LNCaP clone FGC (cell line): ENCODE measurements around the gene PANK3.
A peak's percentile ranks its signal among the peaks of the same experiment; 100 is the strongest.
"Not testable (repeated sequence)": the region's sequence is repeated elsewhere in the genome, so short reads cannot be mapped to it uniquely, and the experiment has no call there.

Experiments
- DNase-seq: peaks from one replicate; pipeline ENCODE4 v3.0.0-alpha.2; 2011; ENCODE audit warnings: low read depth
- H3K4me3 ChIP-seq: 2 replicates; pipeline ENCODE4 v1.5.1; 2011; ENCODE audit warnings: mild to moderate bottlenecking, low read depth, low read length, control low read depth
- TF ChIP-seq, protein P1 (sequence below): IDR thresholded peaks from 2 replicates; pipeline ENCODE4 v1.5.1; 2012; ENCODE audit warnings: mild to moderate bottlenecking; ENCODE audit not compliant: control insufficient read depth, insufficient read depth; ENCODE audit errors: extremely low read depth

Gene PANK3

DNA sequence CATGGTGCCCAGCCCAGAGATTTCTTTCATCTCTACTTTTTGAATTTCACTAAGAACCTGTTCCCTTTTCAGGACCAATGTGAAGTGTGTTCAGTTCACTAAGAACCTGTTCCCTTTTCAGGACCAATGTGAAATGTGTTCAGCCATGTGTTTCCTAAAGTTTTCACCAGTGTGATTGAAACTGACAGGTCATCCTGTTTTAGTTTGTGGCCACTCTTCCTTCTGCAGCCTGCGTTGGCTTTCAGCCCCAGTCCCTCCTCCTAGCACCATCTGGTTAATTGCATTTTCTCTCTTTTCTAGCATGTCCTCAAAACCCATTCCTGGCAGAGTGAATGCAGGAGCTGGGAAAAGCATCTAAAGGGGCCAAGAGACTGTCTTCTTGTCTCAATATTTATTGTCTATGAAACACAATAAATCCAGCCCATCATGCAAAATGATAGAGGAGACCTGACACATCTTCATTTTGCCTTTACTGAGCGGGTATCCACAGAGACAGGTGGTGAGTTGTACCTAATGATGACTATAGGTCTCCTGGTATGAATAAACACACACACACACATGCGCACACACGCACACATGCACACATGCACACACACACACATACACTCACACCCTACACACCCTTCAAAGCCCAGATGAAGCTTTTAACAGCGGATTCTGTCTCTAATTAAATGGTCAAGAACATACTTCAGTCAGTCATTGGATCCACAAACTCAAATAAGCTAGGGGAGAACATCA is 6.1 kb upstream of the PANK3 start:
- no peak overlapping the region for H3K4me3 ChIP-seq
- DNase-seq, result no peak
- TF ChIP-seq, protein P1, sequence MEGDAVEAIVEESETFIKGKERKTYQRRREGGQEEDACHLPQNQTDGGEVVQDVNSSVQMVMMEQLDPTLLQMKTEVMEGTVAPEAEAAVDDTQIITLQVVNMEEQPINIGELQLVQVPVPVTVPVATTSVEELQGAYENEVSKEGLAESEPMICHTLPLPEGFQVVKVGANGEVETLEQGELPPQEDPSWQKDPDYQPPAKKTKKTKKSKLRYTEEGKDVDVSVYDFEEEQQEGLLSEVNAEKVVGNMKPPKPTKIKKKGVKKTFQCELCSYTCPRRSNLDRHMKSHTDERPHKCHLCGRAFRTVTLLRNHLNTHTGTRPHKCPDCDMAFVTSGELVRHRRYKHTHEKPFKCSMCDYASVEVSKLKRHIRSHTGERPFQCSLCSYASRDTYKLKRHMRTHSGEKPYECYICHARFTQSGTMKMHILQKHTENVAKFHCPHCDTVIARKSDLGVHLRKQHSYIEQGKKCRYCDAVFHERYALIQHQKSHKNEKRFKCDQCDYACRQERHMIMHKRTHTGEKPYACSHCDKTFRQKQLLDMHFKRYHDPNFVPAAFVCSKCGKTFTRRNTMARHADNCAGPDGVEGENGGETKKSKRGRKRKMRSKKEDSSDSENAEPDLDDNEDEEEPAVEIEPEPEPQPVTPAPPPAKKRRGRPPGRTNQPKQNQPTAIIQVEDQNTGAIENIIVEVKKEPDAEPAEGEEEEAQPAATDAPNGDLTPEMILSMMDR, result no peak

DNA sequence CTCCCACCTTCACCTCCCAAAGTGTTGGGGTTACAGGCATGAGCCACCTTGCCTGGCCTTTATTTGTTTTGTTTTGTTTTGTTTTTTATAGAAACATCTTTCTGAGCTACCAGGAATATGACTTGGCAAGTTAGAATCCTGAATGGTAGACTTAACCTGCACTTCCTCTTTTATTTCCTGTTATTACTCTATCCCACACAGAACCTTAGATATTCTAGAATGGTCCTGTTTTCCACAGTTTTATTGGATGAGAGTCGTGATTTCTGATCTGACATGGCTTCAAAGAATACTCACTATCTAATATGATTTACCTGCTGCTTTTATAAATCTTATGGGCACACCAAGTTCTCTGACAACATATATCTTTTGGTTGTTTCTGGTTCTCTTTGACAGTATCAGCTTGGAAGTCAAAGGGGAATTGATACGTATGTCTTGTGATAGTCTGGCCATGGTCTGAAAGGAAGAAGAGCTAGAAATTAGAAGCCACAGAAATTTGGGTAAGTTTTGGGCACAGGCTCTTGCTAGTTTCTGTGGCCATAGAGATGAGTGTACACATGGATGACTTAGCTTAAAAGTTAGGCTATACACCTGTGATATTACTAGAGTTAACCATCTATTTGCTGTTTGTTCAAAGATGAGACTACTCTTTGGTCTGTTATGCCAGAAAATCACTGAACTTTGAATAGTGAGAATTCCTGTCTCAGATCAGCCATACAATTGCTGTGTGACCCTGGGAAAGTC is 4.7 kb upstream of the PANK3 start:
- H3K4me3 ChIP-seq, result no peak overlapping the region
- TF ChIP-seq, protein P1, result no peak
- DNase-seq, result no peak

DNA sequence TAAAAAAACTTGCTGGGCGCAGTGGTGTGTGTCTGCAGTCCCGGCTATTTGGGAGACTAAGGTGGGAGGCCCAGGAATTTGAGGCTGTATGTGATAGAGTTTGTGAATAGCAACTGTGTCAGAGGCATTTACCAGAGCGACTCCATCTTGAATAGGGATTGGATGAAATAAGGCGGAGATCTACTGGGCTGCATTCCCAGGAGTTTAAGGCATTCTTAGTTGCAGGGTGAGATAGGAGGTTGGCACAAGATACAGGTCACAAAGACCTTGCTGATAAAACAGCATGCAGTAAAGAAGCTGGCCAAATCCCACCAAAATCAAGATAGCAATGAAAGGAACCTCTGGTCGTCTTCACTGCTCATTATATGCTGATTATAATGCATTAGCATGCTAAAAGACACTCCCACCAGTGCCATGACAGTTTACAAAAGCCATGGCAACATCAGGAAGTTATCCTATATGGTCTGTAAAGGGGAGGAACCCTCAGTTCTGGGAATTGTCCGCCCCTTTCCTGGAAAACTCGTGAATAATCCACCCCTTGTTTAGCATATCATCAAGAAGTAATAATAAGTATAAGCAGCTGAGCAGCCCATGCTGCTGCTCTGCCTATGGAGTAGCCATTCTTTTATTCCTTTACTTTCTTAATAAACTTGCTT is 1.8 kb upstream of the PANK3 start:
- not testable (repeated sequence) for H3K4me3 ChIP-seq, DNase-seq

DNA sequence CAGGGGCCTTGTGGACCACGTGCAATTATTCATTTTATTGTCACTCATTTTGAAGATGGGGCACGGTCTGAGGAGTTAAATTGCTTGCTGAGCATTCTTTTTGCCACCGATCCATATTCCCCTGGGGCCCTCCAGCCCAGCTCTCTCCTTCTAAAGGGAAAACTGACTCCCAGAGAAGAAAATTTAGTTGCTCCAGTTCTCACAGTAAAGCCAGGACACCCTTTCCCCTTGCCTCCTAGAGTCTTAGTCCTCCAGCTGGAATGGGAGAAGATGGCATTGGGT is 1.0 kb upstream of the PANK3 start:
- no peak for DNase-seq
- TF ChIP-seq, protein P1, result no peak
- H3K4me3 ChIP-seq, result peak overlapping the region; percentile 96

DNA sequence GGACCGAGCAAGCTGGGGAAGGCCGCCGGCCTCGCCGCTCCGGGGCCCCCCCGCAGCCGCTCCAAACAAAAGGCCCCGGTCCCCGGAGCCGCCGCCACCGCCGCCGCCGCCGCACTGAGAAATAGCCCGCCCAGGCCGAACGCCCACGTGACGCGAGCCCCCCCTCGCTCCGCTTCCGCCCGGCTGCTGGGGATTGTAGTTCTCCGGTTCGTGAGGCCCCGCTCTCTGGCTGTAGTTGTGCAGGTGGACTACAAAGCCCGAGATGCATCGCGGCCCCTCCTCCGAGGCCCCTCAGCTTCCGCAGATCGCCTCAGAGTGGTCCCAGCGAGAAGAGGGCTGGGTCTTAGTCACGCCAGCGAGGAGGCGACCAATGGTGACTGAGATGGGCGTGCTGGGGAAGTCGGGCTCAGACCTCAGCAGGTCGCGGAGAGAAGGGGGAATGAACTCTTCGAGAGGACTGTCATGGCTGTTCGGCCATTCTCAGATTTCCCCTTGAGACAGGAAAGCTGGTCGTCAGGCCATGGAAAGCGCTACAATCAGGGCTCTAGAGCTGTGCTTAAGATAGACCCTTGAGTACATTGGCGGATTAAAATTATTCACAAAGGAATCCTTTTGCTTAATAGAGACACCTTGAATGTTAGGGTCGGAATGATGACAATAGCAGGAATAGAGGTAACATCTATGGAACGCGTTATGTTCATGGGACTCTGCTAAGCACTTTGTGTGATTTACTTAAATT is 489 bp upstream of the PANK3 start:
- H3K4me3 ChIP-seq, result peak overlapping the region; percentile 96
- DNase-seq, result peak; percentile 98
- TF ChIP-seq, protein P1, result no peak

DNA sequence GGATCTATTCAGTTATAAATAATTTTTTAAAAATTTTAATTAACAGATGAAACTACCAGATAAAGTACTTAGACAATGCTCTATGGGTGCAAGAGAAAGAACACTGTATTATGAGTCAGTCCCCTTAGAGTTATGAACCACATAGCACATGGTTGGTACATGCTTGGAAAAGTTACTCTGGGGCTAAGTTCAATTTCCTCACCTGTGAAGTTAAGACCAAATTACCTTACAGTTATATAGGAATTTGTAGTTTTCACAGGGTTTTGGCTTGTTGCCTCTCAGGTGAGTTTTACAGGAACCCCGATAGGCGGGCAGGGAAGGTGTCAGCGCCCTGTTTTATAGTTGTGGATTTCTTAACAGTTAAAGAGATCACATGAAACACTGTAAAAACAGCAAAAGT is 1.2 kb downstream of the PANK3 start:
- H3K4me3 ChIP-seq, result peak overlapping the region; percentile 96
- no peak for DNase-seq
- TF ChIP-seq, protein P1, result no peak
